ENCODE data around the gene NT5DC1. TPM values are rescaled to one million over a fixed set of nuclear protein-coding genes. Genes with fewer than 3 reads are reported as not detected.

Gene NT5DC1
- total and polyA plus RNA-seq, 10 donors: 7.4 to 47.5 (median 13.6) TPM

- intact Hi-C loops (cut with DNase I; ENCODE audit: low total_unique reads): no loop called here
- peak overlapping the region in 3 of 8 donors; percentile 8 to 18 (median 12) for H3K27ac ChIP-seq
- no peak for DNase-seq
- H3K4me1 ChIP-seq: peaks cover 16 to 51% (median 30%) of the 10 kb centered on the region in 6 donors
- TF ChIP-seq POLR2AphosphoS5 (IDR thresholded peaks at IDR 0.05): no peak
- TF ChIP-seq, protein P1, sequence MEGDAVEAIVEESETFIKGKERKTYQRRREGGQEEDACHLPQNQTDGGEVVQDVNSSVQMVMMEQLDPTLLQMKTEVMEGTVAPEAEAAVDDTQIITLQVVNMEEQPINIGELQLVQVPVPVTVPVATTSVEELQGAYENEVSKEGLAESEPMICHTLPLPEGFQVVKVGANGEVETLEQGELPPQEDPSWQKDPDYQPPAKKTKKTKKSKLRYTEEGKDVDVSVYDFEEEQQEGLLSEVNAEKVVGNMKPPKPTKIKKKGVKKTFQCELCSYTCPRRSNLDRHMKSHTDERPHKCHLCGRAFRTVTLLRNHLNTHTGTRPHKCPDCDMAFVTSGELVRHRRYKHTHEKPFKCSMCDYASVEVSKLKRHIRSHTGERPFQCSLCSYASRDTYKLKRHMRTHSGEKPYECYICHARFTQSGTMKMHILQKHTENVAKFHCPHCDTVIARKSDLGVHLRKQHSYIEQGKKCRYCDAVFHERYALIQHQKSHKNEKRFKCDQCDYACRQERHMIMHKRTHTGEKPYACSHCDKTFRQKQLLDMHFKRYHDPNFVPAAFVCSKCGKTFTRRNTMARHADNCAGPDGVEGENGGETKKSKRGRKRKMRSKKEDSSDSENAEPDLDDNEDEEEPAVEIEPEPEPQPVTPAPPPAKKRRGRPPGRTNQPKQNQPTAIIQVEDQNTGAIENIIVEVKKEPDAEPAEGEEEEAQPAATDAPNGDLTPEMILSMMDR (IDR thresholded peaks at IDR 0.05 in 8 of 11, conservative IDR thresholded peaks at IDR 0.05 in 3 of 11): no peak
- no peak for TF ChIP-seq POLR2A (IDR thresholded peaks at IDR 0.05)
- H3K9me3 ChIP-seq: no peaks in the 10 kb centered on the region
- no peak overlapping the region for H3K4me3 ChIP-seq
- peaks cover 0 to 14% (median 0%) of the 10 kb centered on the region in 6 donors for H3K36me3 ChIP-seq
- no peaks in the 10 kb centered on the region for H3K27me3 ChIP-seq (replicated peaks in 1 of 7)
Observed at GRCh38 chr6:116247285-116247684, 146.6 kb downstream of the NT5DC1 start.

GRCh38 chr6:116248577-116248976 lies 147.9 kb downstream of the NT5DC1 start:
- 92 to 98% (median 94%) methylated on average over 2 of the region's 2 CpGs for WGBS, 5 donors

DNA sequence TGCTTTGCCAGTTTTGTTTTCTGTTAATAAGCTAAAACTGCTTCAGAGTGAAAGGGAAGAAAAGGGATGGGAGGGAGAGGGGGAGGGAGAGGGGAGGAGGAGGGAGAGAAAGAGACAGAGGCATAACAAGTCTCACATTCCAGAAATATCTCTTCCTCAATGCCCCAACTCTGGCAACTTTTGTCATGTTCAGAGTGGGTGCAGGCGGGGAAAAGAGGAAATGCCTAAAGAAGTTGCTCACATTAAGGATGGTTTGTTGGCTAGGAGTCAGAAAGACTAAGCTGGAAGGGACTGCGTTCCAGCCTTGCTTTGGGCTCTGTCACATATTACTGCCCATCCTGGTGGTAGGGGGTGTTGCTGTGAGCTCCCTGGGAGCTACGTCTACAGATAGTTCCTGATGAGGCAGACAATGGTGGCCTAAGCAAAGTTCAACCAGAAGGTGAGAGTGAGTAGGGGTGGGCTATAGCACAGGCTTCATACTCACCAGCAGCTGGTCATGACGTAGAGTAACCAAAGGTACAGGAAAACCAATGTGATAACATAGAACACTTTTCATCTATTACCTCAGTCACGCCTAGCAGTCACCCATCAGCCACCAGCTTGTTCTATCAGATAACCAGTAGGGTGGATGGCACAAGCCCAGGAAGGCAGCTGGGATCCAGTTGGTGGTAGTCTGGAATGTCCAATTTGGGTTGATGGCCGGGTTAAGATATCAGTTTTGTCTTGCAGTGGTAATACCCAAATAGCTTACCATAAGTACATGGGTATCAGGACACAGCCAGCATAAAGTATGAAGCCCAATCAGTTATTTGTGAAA lies 151.1 kb downstream of the NT5DC1 start:
- WGBS, 5 donors: 77 to 87% (median 79%) methylated on average over 6 of the region's 6 CpGs
- TF ChIP-seq POLR2A (IDR thresholded peaks at IDR 0.05): no peak
- no peak for TF ChIP-seq POLR2AphosphoS5 (IDR thresholded peaks at IDR 0.05)
- TF ChIP-seq, protein P1 (IDR thresholded peaks at IDR 0.05 in 8 of 11, conservative IDR thresholded peaks at IDR 0.05 in 3 of 11): no peak
- no peaks in the 10 kb centered on the region for H3K36me3 ChIP-seq
- no peaks in the 10 kb centered on the region for H3K9me3 ChIP-seq
- H3K4me1 ChIP-seq: peaks cover 35 to 86% (median 54%) of the 10 kb centered on the region in 6 donors
- H3K27ac ChIP-seq: peak overlapping the region in 3 of 8 donors; percentile 28 to 31 (median 30)
- no peaks in the 10 kb centered on the region for H3K27me3 ChIP-seq (replicated peaks in 1 of 7)
- no peak for DNase-seq
- intact Hi-C loops (cut with DNase I; ENCODE audit: low total_unique reads): no loop called here
- H3K4me3 ChIP-seq: peak overlapping the region in 1 of 8 donors; percentile 83

More at GRCh38 chr6:116248577-116248976, 147.9 kb downstream of the NT5DC1 start:
- TF ChIP-seq POLR2A (IDR thresholded peaks at IDR 0.05) (no peak), POLR2AphosphoS5 (IDR thresholded peaks at IDR 0.05) (no peak)
- TF ChIP-seq, protein P1 (IDR thresholded peaks at IDR 0.05 in 8 of 11, conservative IDR thresholded peaks at IDR 0.05 in 3 of 11): no peak
- intact Hi-C loops (cut with DNase I; ENCODE audit: low total_unique reads): no loop called here
- peaks cover 24 to 63% (median 41%) of the 10 kb centered on the region in 6 donors for H3K4me1 ChIP-seq
- no peak for DNase-seq
- peak overlapping the region in 1 of 8 donors; percentile 18 for H3K27ac ChIP-seq
- H3K27me3 ChIP-seq (replicated peaks in 1 of 7): no peaks in the 10 kb centered on the region
- H3K36me3 ChIP-seq: peaks cover 0 to 9% (median 0%) of the 10 kb centered on the region in 6 donors
- H3K9me3 ChIP-seq: no peaks in the 10 kb centered on the region
- H3K4me3 ChIP-seq: no peak overlapping the region

- H3K27me3 ChIP-seq (replicated peaks in 1 of 7): no peaks in the 10 kb centered on the region
- H3K27ac ChIP-seq: peak overlapping the region in 7 of 8 donors; percentile 84 to 91 (median 88)
- WGBS, 5 donors: 42 to 51% (median 43%) methylated on average over 11 of the region's 11 CpGs
- peaks cover 35 to 77% (median 54%) of the 10 kb centered on the region in 6 donors for H3K4me1 ChIP-seq
- H3K9me3 ChIP-seq: no peaks in the 10 kb centered on the region
- no peaks in the 10 kb centered on the region for H3K36me3 ChIP-seq
- no peak for TF ChIP-seq POLR2A (IDR thresholded peaks at IDR 0.05)
- intact Hi-C loops (cut with DNase I; ENCODE audit: low total_unique reads): no loop called here
- peak overlapping the region; percentile 83 to 98 (median 96) for H3K4me3 ChIP-seq
- DNase-seq: no peak
Observed at GRCh38 chr6:116253188-116253504, 152.5 kb downstream of the NT5DC1 start.

All from spleen (tissue), 11 donors.